ENCODE measurements around the gene LBHD1. TPM values are rescaled to one million over a fixed set of nuclear protein-coding genes. Genes with fewer than 3 reads are reported as not detected.

Gene LBHD1
- total RNA-seq, 1 experiment from 2014 or later = 10.4 TPM

- Histone ChIP-seq H3K79me1 (ENCODE audit: insufficient read depth, low read depth, low read length, poor library complexity, severe bottlenecking) (no peaks in the 10 kb centered on the region), H3K4me1 (ENCODE audit: insufficient read depth, low read length) (peaks cover 2% of the 10 kb centered on the region; the same call in 1 of the 2 replicates), H2BK120ac (ENCODE audit: low read depth, low read length, poor library complexity, severe bottlenecking) (no peak within 1 kb of the TSS), H3K23ac (ENCODE audit: insufficient read length, low read depth, low read length) (no peak within 1 kb of the TSS), H3K14ac (ENCODE audit: insufficient read depth, low read length) (peak within 1 kb of the TSS; percentile 69), H3K79me2 (ENCODE audit: insufficient read depth, low read length) (no peaks in the 10 kb centered on the region; the same call in 1 of the 2 replicates), H2AK5ac (ENCODE audit: insufficient read length, low read length) (no peak within 1 kb of the TSS), H3K23me2 (ENCODE audit: insufficient read length, low read depth, low read length, poor library complexity, severe bottlenecking) (peaks cover 28% of the 10 kb centered on the region), H3K56ac (ENCODE audit: insufficient read length, low read depth, low read length) (no peak within 1 kb of the TSS), H3K9me3 (ENCODE audit: control insufficient read depth, low read depth, low read length) (no peaks in the 10 kb centered on the region), H4K20me1 (ENCODE audit: control insufficient read depth, insufficient read depth, insufficient read length) (no peaks in the 10 kb centered on the region), H2BK12ac (ENCODE audit: insufficient read length, low read depth, low read length) (no peak within 1 kb of the TSS), H3K4me2 (ENCODE audit: insufficient read depth, insufficient read length, low read length) (peak within 1 kb of the TSS; percentile 99), H2BK5ac (ENCODE audit: insufficient read length, low read length) (no peak within 1 kb of the TSS), H3K9ac (ENCODE audit: extremely low read depth, insufficient read length, low read length) (peak within 1 kb of the TSS; percentile 67), H2BK20ac (ENCODE audit: low read depth, low read length, poor library complexity, severe bottlenecking) (no peak within 1 kb of the TSS), H3K27ac (ENCODE audit: insufficient read length, low read depth, low read length) (no peak within 1 kb of the TSS), H3K27me3 (ENCODE audit: insufficient read depth, low read length) (no peaks in the 10 kb centered on the region), H2AFZ (ENCODE audit: low read length) (no peak within 1 kb of the TSS), H3K4ac (ENCODE audit: low read depth, low read length) (no peak within 1 kb of the TSS), H3K18ac (ENCODE audit: insufficient read length, low read depth, low read length) (peak within 1 kb of the TSS; percentile 37), H4K91ac (ENCODE audit: insufficient read length, low read depth, low read length) (no peak within 1 kb of the TSS), H2BK15ac (ENCODE audit: low read depth, low read length) (no peak within 1 kb of the TSS), H3T11ph (ENCODE audit: low read length) (no peak within 1 kb of the TSS), H4K5ac (ENCODE audit: insufficient read length, low read depth, low read length) (no peak within 1 kb of the TSS), H4K8ac (replicated peaks; ENCODE audit: insufficient read length, low read depth, low read length) (no peak within 1 kb of the TSS)
- no CpG with 5 or more reads among the region's 10 CpGs for WGBS (ENCODE audit: extremely low coverage, insufficient read length, low lambda C conversion rate)
- peak; percentile 99 for DNase-seq
- peak within 1 kb of the TSS; percentile 84 to 91 for H3K4me3 Mint-ChIP-seq
- peak within 1 kb of the TSS; percentile 96 to 100 (median 97) for H3K27ac Mint-ChIP-seq
- TF ChIP-seq, protein P1, sequence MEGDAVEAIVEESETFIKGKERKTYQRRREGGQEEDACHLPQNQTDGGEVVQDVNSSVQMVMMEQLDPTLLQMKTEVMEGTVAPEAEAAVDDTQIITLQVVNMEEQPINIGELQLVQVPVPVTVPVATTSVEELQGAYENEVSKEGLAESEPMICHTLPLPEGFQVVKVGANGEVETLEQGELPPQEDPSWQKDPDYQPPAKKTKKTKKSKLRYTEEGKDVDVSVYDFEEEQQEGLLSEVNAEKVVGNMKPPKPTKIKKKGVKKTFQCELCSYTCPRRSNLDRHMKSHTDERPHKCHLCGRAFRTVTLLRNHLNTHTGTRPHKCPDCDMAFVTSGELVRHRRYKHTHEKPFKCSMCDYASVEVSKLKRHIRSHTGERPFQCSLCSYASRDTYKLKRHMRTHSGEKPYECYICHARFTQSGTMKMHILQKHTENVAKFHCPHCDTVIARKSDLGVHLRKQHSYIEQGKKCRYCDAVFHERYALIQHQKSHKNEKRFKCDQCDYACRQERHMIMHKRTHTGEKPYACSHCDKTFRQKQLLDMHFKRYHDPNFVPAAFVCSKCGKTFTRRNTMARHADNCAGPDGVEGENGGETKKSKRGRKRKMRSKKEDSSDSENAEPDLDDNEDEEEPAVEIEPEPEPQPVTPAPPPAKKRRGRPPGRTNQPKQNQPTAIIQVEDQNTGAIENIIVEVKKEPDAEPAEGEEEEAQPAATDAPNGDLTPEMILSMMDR (conservative IDR thresholded peaks at IDR 0.05) = no peak
- no peaks in the 10 kb centered on the region for H3K27me3 Mint-ChIP-seq (ENCODE audit: low read depth)
- H3K9me3 Mint-ChIP-seq = no peaks in the 10 kb centered on the region; a peak in 1 of 5 replicates
- H3K36me3 Mint-ChIP-seq (ENCODE audit: insufficient read depth in 1 of 3, low read depth in 3 of 3) = peaks cover 20 to 34% (median 22%) of the 10 kb centered on the region in 3 experiments
- H3K4me1 Mint-ChIP-seq = peaks cover 39 to 44% of the 10 kb centered on the region in 2 experiments
These were observed 35.3 kb upstream of the LBHD1 start, which contains the start of the genes BSCL2 and GNG3 for GRCh38 chr11:62707277-62707861. Gene BSCL2 (minus strand): TSS chr11:62707424. CDS start chr11:62707195, 229 bp downstream. Gene GNG3 (plus strand): TSS chr11:62707676. CDS start chr11:62708296, 620 bp downstream.

All from H9 (cell line).